Thyroid gland (tissue), 4 donors: ENCODE measurements around the gene ZNF264.

Experiments used
- CTCF ChIP-seq, 6 experiments: fragments of 200-600 bp in 3 of 6; fragments of 450-650 bp in 3 of 6; sonication (generic) in 3 of 6; IDR thresholded peaks; one replicate each; pipeline ENCODE4 v1.5.1; 2016 to 2019; ENCODE audit warnings: antibody characterized with exemption in 6 of 6, mild to moderate bottlenecking in 2 of 6, inconsistent platforms in 1 of 6, moderate library complexity in 1 of 6
- POLR2A ChIP-seq, 2 donors: fragments of 450-650 bp; IDR thresholded peaks; one replicate each; pipeline ENCODE4 v1.6.1; 2017; ENCODE audit warnings: antibody characterized with exemption in 2 of 2, mild to moderate bottlenecking in 2 of 2, moderate library complexity in 1 of 2

- TF ChIP-seq CTCF (IDR thresholded peaks at IDR 0.05) (no peak), POLR2A (IDR thresholded peaks at IDR 0.05) (no peak)
Measured at GRCh38 chr19:57141699-57142098, 49.6 kb upstream of the ZNF264 start.
